ENCODE measurements around the gene MARVELD3.

Gene MARVELD3

DNA sequence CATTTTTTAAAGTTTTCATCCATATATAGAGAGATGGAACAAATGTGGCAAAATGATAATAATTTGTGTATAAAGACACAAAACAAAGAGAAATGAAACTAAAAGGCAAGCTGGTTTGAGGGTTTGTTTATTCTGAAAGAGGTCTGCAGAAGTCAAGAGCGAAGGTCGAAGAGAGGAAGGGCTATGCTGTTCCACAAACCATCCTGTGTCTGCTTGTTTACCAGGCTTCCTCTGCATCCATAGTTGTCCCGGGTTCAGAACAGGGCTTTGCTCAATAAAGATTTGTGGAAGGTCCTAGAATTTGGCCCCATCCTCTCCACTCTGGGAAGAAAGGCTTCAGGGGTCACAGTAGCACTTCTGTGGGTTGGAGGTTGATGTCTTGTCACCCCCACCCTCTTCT, 2.4 kb upstream of the MARVELD3 start:
- DNase-seq, result no peak

DNA sequence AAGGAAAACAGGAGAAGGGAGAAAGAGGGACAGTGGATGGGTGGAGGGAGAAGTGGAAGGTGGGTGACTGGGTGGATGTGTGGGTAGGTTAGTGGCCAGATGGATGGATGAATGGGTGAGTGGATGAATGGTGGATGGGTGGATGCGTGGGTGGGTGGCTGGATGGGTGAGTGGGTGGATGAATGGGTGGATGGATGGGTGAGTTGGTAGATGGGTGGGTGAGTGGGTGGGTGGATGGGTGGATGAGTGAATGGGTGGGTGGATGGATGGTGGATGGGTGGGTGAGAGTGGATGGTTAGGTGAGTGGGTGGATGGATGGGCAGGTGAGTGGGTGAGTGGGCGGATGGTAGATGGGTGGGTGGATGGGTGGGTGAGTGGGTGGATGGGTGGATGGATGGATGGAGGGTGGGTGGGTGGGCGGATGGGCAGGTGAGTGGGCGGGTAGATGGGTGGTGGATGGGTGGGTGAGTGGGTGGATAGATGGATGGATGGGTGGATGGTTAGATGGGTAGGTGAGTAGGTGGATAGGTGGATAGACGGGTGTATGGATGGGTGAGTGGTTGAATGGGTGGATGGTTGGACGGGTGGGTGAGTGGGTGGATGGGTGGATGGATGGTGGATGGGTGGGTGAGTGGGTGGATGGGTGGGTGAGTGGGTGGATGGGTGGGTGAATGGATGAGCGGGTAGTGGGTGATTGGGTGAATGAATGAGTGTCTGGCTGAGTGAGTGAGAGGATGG, 702 bp upstream of the MARVELD3 start:
- no peak for DNase-seq

DNA sequence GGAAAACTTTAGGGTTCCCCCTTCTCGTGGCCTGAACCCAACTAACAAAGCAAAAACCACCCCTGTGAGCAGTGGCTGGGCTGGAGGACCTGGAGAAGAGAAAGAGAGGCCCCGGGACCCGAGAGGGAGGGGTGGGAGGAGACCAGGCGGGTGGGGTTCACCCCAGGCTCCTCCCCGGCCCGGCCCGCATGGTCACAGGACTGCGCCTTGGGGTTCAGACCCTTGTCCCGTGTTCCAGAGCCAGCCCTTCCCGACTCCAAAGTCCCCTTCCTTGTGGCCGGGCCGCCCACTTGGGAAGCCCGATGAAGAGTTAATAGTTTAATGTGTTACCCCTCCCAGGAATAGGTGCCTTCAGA, 852 bp downstream of the MARVELD3 start:
- DNase-seq, result no peak

DNA sequence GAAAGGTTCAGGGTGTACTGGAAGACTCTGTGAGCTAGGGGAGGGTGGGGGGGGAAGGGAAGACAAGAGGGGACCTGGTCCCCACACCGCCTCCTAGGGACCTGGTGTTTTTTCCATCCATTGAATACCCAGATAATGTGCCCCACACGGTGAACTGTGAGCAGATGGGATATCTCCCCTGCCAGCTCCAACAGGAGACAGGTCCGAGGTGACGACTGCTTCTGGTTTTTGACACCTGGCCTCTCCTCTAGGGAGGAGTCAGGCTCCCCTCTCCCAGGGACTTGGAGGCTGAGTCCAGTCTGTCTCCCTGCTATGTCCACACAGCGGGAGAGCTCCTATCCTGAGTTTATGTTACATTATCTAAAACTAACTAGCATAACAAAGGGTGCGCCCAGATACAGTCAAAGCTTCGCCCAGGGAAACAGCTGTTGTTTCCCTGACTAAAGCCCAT, 1.8 kb downstream of the MARVELD3 start:
- no peak for DNase-seq

DNA sequence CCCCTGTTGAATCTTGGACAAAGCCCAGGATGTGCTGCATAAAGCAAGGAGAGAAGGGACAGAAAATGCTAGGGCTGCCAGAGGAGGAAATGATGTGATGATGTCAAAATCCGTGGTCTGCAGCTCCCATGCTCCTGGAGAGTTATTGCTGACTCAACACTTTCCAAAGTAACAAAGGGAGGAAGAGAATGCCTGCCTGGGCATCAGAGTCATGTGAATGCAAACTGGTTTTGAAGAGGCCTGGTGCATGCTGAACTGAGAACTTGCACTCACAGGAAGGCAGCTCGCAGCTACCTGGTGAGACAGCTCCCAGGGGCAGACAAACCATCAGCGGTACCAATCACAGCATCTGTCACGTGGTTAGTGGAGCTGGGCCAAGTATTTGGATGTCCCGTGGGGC, 2.8 kb downstream of the MARVELD3 start:
- DNase-seq, result no peak

DNA sequence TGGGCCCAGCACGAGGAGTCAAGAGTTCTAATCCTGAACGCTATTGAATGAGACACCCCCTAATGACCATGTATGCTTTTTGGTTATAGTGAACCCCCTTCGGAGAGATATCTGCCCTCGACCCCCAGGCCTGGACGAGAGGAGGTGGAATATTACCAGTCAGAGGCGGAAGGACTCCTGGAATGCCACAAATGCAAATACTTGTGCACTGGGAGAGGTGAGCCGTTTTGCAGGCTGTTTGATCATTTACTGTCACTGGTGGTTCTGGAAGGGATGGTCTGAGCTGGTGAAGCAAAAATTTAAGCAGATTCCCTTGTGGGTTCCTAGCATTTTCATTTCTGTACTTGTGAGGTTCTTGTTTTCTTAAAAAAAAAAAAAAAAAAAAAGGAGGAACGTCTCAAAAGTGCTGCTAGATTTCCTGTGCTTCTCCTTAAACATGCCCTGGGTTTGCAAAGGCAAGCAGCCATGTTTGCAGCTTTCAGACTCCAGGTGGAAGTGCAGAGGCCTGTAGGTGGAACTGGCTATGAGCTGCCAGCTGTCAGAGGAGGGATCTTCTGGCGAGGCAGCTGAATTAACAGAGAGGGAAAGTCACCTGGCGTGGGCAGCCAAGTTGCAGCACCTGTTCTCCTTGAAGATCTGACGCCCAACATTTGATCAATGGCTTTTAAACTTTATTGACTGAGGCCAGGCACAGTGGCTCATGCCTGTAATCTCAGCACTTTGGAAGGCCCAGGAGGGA, 3.5 kb downstream of the MARVELD3 start:
- DNase-seq, result no peak

DNA sequence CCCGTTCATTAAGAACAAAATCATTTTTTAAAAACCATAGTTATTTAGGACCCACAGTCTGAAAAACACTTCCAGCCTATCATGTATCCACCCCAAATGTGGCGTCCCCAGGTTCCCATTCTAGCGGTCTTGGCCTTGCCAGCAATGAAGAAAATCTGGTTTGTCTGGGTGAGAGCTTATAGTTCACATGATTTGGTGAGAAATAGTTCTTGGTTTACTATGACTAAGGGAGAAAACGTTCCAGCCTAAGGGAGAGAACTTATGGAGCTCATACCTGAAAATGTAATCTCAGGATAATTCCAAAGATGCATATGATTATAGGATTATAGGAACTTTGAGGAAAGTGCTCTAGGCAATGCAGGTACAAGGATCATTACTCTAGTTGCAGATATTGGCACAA, 4.8 kb downstream of the MARVELD3 start:
- DNase-seq, result no peak

DNA sequence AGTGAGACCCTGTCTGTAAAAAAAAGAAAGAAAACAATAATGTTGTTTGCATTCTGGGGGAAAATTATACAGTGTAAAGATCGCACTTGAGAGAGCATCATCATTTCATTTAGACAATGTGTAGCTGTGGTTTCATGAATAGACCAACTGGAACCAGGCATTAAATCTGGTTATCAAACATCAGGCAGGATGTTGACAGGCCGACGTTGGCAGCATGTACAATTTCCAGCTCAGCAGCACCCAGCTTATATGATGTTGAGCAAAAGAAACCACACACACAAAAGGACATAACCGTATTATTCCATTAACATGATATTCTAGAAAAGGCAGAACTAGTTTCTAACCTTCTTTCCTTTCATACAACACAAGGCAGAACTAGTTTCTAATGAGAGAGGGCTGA, 5.8 kb downstream of the MARVELD3 start:
- no peak for DNase-seq

DNA sequence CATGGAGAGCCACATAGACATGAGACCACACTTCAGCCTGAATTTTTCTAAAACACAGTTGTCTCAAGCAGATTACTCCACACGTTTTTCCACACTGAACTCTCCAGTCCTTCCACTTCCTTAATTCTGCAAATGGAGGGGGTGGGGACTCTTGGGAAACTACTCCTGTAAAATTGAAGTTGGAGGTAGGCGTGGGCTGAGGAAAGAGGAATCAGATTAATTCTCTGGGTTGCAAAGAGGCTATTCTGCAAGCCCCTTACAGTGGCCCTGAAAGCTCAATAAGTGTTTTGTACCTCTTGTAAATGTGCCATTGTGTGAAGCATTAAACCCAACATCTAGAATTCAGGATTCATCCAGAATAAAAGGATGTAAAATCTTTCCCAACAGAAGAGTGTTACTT, 9.6 kb downstream of the MARVELD3 start:
- no peak for DNase-seq

DNA sequence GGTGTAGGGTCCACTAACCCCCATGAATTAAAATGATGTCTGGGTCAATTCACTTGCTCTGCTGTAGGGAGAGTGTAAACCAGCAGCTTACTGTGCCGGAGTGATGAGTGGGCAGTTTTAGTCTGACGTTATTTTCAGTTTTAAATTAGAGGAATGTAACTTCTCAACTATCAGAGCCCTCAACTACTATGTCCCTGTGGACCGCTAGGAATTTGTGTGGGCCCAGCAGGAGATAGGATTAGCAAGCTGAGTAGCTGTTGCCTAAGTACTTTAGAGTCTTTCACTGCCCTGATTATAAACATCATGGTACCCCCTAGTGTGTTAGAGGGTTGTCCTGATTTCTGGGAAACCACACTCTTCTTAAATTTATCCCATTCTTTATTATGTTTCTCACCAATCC, 11.4 kb downstream of the MARVELD3 start:
- no peak for DNase-seq

DNA sequence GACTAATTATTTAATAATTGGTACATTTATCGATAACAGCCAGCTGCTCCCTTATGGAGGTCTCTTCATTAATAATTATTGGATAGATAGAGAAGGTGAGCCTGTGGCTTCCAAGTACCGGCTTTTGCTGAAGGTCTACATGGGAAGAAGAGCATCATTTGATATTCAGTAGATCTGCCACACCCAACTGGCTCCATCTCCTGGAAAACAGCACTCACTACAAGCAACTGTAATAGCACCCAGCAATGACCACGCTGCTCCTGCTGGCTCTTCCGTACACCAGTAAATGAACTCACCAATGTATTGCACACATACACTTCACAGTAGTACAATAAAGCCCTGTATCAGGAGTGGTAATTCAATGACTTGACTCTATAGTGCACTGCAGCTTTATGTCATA, 19.5 kb downstream of the MARVELD3 start:
- DNase-seq, result no peak

DNA sequence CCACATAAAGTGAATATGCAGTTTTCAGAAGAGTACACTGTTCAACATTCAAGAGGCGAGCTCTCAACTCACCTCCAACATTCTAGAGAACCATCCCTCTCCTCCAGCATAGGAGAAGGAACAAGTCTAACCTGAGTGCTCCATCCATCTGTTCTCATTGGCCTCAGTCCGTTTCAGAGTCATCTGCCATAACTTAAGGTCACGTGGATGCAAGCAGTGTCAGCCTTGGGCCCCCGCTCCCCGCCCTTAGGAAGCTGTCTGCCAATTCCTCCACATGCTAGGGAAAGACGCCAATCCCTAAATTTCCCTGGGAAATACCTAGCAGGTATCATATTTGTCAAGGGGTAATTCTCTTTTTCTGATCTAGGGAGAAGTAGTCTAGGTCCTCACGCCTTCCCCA, 21.4 kb downstream of the MARVELD3 start:
- DNase-seq, result no peak

DNA sequence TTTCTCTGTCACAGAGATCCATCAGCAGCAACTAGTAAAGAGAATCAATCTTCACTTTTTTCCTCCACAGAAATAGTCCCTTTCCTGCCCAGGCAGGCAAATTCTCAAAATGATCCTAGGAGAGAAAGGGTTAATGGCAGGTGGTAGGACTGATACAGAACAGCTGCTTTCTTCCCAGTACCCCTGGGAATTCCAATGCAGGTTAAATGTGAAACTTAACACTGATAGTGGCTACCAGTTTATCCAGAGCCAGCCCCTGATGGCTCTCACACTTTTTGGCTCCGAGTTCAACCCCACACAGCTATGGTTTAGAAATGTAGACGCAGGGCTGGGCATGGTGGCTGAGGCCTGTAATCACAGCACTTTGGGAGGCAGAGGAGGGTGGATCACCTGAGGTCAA, 22.2 kb downstream of the MARVELD3 start:
- no peak for DNase-seq

DNA sequence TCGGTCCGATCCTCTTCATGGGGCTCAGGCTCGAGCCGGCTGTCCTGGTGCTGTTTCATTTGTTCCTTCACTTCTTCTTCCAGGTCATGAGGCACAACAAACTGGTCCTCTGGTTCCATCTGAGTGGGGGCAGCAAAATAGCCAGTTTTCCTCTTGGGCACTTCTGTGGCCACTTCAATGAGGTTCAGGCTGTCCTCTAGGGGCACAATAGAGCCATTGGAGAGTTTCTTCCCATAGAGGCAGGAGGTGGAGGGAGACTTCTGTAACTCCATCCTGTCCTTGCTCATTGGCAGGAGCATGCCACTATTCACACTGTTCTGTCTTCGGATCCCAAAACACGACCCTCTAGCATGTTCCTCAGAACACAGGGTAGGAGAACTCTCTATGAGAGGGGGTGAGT, 22.9 kb downstream of the MARVELD3 start:
- no peak for DNase-seq

DNA sequence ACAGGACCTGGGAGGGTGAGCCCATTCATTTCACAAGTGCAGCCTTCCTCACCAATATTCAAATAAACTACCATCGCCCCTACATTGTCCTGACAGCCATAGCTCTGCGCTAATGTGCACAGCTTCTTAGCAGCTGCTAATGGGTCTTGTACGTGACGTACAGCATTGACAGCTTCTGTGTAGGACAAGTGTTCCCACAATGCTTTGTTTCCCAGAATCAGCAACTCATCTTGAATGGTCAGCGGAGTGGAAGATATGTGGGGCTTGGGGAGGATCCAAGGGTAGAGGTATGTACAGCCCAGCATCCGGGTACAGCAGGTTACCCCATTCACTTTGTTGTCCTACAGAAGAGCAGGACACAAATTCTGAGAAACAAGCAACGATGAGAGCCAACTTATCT, 23.7 kb downstream of the MARVELD3 start:
- DNase-seq, result no peak

DNA sequence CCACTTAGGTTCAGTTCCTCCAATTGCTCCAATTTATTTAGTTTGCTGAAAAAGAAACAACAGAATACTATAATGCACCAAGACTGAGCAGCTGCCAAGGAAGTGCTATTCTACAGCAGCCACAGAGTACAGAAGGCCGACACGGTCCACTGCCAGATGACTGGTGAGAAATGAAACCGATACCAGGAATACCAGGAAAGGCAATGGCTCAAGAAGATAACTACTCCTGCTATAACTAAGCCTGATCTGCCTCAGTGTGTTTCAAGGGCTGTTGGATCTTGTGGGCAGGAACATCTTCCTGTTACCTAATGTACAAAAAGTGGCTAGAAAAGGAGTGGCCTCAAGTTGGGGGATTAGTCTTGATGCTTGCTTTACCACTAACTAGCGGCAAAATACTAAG, 32.8 kb downstream of the MARVELD3 start:
- no peak for DNase-seq

DNA sequence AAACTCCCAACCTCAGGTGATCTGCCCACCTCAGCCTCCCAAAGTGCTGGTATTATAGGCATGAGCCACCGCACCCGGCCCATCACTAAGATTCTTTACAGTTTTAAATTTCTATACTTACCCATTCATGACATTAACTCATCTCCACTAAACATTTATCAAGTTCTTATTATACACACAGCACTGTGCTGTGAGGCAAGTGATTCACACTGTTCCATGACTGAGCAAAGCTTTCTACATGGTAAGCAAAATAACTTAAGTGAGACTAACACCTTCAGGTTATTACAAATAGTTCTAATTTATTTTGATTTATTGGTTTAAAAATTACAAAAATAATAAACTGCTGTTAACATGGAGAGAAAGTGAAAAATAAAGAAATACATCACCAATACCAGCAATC, 33.5 kb downstream of the MARVELD3 start:
- DNase-seq, result no peak

DNA sequence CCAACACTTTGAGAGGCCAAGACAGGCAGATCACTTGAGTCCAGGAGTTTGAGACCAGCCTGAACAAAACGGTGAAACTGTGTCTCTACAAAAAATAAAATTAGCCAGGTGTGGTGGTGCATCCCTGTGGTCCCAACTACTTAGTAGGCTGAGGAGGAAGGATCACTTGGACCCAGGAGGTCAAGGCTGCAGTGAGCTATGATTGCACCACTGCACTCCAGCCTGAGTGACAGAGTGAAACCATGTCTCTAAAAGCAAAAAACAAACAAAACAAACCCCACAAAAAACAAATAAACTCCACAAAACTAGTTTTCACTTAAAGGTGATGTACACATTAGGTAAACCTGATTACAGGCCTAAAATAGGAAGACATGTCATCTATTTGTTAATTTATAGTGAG, 40.3 kb downstream of the MARVELD3 start:
- DNase-seq, result no peak

DNA sequence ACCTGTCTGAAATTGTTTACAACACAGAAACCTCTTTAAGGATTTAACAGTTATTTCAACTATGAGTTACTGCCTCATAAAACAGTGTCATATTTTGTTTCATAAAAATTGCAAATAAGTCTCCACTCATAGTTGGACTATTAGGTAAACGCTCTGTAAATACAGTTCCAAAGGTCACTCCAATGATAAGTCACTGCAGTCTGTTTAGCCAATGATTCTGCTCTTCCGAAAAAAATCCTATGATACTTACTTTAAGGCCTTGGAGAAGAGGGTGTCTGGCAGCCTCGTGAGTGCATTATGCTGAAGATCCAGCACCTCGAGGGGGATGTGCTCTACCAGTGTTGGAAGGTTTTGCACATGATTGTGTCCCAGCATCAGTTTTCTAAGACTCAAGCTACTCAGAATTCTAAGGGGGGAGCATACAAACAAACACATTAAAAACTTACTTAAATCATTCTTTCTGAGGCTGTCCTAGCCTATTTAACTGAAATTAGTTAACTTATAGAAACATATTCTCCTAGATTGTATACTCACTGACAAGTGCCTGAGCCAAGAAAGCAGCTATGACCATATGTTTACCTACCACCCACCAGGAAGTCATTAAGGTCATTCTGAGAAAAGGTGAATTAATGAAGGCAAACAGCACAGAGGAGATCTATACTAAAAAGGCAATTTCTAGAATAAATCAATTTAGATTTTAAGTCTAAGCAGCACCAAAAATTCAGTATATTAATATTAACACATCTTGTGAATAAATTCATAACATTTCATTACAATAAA, 41.1 kb downstream of the MARVELD3 start:
- no peak for DNase-seq

DNA sequence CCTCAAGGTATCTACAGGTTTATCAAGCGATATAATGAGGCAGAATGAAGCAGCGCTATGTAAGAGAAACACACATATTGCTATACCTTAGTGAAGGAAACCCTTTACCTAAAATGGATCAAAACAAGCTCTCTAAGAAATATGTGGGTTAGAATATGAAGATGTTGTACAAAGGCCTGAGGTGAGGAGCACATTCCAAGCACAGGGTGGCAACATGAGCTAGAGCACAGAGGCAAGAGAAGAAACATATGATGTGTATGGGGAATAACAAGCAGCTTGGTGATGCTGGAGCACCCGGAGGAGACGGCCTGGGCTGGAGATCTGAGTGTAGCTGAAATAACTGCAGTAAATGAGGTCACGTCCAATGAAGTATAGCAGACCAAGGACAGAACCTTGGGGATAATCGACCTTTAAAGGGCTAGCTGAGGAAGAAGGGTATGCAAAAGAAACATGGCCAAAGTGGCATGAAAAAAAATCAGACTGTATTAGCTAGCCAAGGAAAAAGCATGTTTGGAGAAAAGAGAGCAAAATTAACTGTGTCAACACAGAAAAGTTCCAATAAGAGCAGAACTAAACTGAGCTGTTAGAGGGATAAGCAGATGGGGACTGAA, 44.0 kb downstream of the MARVELD3 start:
- DNase-seq, result no peak

DNA sequence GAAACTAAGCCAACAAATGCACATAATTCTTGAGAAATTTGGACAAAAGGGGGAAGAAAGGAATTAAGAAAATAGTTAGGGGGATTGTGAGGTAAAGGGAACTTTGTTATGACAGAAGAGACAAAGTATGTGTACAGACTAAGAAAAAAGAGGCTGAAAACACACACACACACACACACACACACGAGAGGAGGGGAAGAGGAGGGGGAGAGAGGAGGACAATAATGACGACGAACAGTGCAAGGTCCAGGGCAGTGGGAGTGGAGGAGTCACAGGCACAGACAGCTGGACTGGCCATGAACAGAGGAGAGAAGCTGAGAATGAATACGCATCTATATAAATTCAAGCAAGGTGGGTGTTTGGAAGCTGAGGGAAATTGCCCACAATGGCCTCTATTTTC, 44.6 kb downstream of the MARVELD3 start:
- DNase-seq, result no peak

DNA sequence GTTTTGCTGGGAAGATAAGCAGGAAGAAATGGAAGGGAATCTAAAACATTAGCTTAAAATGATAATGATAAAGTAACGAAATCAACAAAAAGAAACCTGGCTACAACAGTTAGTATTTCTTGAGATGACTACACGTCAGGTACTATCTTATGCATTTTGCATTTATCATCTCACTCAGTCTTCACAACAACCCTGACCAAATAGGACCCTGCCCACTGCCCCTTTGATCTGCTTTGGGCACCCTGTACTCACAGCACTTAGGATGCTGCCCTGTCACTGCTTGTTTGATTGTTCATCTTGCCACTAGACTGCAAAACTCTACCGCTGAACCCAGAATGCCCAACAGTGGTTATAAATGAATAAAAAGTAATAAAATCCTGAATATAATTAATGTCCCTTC, 45.2 kb downstream of the MARVELD3 start:
- no peak for DNase-seq

DNA sequence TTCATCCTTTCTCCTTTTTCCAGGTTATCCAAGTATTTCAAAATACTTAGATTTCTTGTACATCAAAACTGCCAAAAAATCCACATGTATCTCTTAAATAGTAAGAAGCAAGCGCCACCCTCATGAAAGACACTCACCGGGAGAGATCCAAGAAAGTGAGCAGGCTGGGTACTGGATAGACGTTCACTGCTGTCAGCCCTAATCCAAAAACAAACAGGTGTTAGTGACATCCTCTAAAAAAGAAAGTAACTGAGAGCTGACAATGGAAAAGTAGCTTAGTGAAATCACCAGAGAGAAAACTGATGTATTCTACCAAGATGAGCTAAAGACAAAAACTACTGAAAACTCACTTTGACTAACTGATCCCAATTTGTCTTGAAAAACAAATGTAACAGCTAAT, 46.1 kb downstream of the MARVELD3 start:
- no peak for DNase-seq

Data from activated T-cell treated with anti-CD3 and anti-CD28 coated beads, Interleukin-2, amount 50 U/mL, for 1 hour (primary cell).